CD8-positive, alpha-beta memory T cell (primary cell): ENCODE measurements around the gene RARG. TPM values are rescaled to one million over a fixed set of nuclear protein-coding genes. Genes with fewer than 3 reads are reported as not detected.

ENCODE experiments used
- CTCF ChIA-PET: fragments of 350-600 bp; sonication (Branson Sonifier 250); formaldehyde crosslinking; loops from one replicate; lab custom pipeline; 2021; ENCODE audit warnings: antibody characterized with exemption; lab: Charles Lee
- POLR2A ChIA-PET: fragments of 350-600 bp; sonication (Branson Sonifier 250); formaldehyde crosslinking; loops from one replicate; lab custom pipeline; 2021; ENCODE audit warnings: antibody characterized with exemption; lab: Charles Lee
- DNase-seq, 5 donors: peaks; one replicate each; pipeline versions ENCODE4 v3.0.0 to v3.0.0-alpha.2; 2020 to 2022; ENCODE audit warnings: mixed read lengths in 1 of 5
- H3K27ac ChIP-seq: one replicate; pipeline ENCODE4 v1.7.0; 2013; ENCODE audit warnings: low read depth, mild to moderate bottlenecking, low read length, moderate library complexity
- H3K27me3 ChIP-seq: 2 replicates; pipeline ENCODE4 v1.7.0; 2013; ENCODE audit warnings: low read length, mild to moderate bottlenecking; ENCODE audit not compliant: insufficient read depth, poor library complexity, severe bottlenecking
- H3K36me3 ChIP-seq: 2 replicates; pipeline ENCODE4 v1.7.0; 2013; ENCODE audit warnings: mild to moderate bottlenecking, low read length, moderate library complexity; ENCODE audit not compliant: insufficient read depth
- H3K4me1 ChIP-seq: 2 replicates; pipeline ENCODE4 v1.7.0; 2013; ENCODE audit warnings: mild to moderate bottlenecking, low read length, moderate library complexity; ENCODE audit not compliant: insufficient read depth
- H3K4me3 ChIP-seq: 2 replicates; pipeline ENCODE4 v1.7.0; 2013; ENCODE audit warnings: mild to moderate bottlenecking, low read length
- H3K9me3 ChIP-seq: 2 replicates; pipeline ENCODE4 v1.7.0; 2013; ENCODE audit warnings: mild to moderate bottlenecking, low read length
- H3K27ac Mint-ChIP-seq, 8 donors: one replicate each; pipeline ENCODE4 v1.8.0; 2020 to 2021; ENCODE audit warnings: mixed read lengths in 8 of 8, mild to moderate bottlenecking in 6 of 8, inconsistent platforms in 3 of 8, moderate library complexity in 3 of 8
- H3K27me3 Mint-ChIP-seq, 2 donors: one replicate each; pipeline ENCODE4 v1.8.0; 2020 to 2021; ENCODE audit warnings: mixed read lengths in 2 of 2, mild to moderate bottlenecking in 1 of 2, moderate library complexity in 1 of 2
- H3K36me3 Mint-ChIP-seq, 3 donors: one replicate each; pipeline ENCODE4 v1.8.0; 2020 to 2021; ENCODE audit warnings: mixed read lengths in 3 of 3, inconsistent platforms in 1 of 3, mild to moderate bottlenecking in 1 of 3
- H3K4me1 Mint-ChIP-seq, 3 donors: one replicate each; pipeline ENCODE4 v1.8.0; 2020 to 2021; ENCODE audit warnings: mixed read lengths in 3 of 3, inconsistent platforms in 1 of 3, mild to moderate bottlenecking in 1 of 3
- H3K4me3 Mint-ChIP-seq, 7 donors: one replicate each; pipeline ENCODE4 v1.8.0; 2020 to 2021; ENCODE audit warnings: mixed read lengths in 7 of 7, mild to moderate bottlenecking in 6 of 7, moderate library complexity in 4 of 7, inconsistent platforms in 2 of 7
- H3K9me3 Mint-ChIP-seq, 5 donors: one replicate each; pipeline ENCODE4 v1.8.0; 2020 to 2022; ENCODE audit warnings: mixed read lengths in 5 of 5, mild to moderate bottlenecking in 3 of 5, moderate library complexity in 2 of 5, inconsistent platforms in 1 of 5
- polyA plus RNA-seq: library from polyadenylated mRNA; unstranded; fragments of 300-500 nt; fragmentation: Illumina TruSeq; gene quantifications from one replicate; pipeline ENCODE4 v1.2.3, GENCODE V29; 2021
- total RNA-seq, 2 experiments: library from RNA; stranded (reverse); gene quantifications; one replicate each; pipeline ENCODE4 v1.2.3, GENCODE V29; 2021

Gene RARG
- total and polyA plus RNA-seq, 3 experiments from 2014 or later: 15.4 to 68.4 (median 67.0) TPM

DNA sequence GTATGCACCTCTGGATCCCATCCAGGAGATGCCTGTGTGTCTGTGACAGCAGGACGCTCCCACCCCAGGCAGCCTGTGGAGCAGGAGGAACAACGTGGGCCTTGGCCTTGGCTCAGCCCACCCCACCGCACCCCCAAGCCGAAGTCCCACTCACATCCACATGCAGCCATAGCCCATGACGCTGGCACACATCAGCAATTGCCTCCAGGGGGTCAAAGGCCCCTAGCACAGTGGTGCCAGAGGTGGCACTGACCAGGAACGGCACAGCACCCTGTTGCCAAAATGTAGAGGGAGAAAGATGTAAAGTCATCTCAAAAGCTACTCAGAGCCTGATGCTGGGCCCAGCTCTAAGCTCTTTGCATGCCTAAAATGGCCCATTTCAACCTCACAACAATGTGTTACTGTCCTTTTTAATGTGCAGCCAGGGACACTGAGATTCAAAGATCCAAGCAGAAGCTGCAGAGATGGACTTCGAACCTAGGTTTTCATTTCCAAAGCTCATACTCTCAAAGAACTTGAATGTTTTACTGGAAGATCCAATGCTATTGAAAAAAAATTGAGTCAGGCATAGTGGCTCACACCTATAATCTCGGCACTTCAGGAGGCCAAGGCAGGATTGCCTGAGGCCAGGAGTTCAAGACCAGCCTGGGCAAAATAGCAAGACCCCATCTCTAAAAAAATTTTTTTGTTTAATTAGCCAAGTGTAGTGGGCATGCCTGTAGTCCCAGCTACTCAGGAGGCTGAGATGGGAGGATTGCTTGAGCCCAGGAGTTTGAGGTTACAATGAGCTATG is 70.7 kb downstream of the RARG start:
- no peaks in the 10 kb centered on the region for H3K27me3 ChIP-seq
- H3K4me1 ChIP-seq: peaks cover 8% of the 10 kb centered on the region
- Mint-ChIP-seq H3K27me3 (no peaks in the 10 kb centered on the region), H3K9me3 (no peaks in the 10 kb centered on the region), H3K4me1 (peaks cover 6 to 8% (median 6%) of the 10 kb centered on the region in 3 donors), H3K27ac (no peak overlapping the region), H3K4me3 (no peak overlapping the region), H3K36me3 (no peaks in the 10 kb centered on the region)
- no peaks in the 10 kb centered on the region for H3K9me3 ChIP-seq
- ChIA-PET POLR2A (no interaction called here), CTCF (interaction anchor here (1.2 to 4.7 kb wide), 15 partner anchors 20 to 163 kb away, joined by 4 to 50 read pairs (median 18); partner anchors contain the start of genes AAAS, CSAD, ESPL1 and ZNF740)
- H3K4me3 ChIP-seq: no peak overlapping the region
- DNase-seq: no peak
- H3K36me3 ChIP-seq: no peaks in the 10 kb centered on the region
- no peak overlapping the region for H3K27ac ChIP-seq

DNA sequence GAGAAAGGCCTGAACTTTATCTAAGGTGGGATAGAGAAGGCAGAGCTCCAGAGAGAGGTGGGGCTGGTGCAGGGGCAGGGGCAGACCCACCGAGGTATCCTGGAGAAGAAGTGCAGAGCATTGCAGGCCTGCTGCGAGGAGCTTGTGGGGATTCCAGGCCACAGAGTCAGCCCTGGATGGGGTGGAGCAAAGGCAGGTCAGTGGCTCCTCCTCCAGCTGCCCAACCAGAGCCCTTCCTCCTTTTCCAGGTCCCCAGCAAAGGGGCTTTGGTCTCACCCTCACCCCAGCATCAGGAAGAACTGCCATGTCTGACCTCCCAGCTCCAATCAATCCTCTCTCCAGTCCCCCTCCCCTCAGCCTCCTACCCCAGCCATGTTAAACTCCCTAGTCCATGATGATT is 71.3 kb downstream of the RARG start:
- Histone ChIP-seq H3K27ac (no peak overlapping the region), H3K27me3 (no peaks in the 10 kb centered on the region), H3K36me3 (no peaks in the 10 kb centered on the region), H3K4me3 (no peak overlapping the region), H3K9me3 (no peaks in the 10 kb centered on the region), H3K4me1 (peaks cover 8% of the 10 kb centered on the region)
- Mint-ChIP-seq H3K27me3 (no peaks in the 10 kb centered on the region), H3K27ac (no peak overlapping the region), H3K36me3 (no peaks in the 10 kb centered on the region), H3K4me3 (no peak overlapping the region), H3K9me3 (no peaks in the 10 kb centered on the region), H3K4me1 (peaks cover 6 to 8% (median 6%) of the 10 kb centered on the region in 3 donors)
- POLR2A ChIA-PET: no interaction called here
- CTCF ChIA-PET: interaction anchor here (1.0 to 4.7 kb wide), 23 partner anchors 8 to 163 kb away, joined by 3 to 50 read pairs (median 7); partner anchors contain the start of genes AAAS, CSAD, ESPL1 and IGFBP6
- no peak for DNase-seq

Other genes starting within 250 kb of the RARG start
- 100 to 1,000 TPM; 644 to 660 TPM for gene EIF4B, start 225.8 kb downstream of the RARG start, total RNA-seq
- gene EIF4B, start 225.8 kb downstream of the RARG start, polyA plus RNA-seq: 114 TPM
- 1 to 10 TPM; 2.1 to 5.6 TPM for gene TNS2, start 182.1 kb downstream of the RARG start, total RNA-seq
- gene TNS2, start 182.1 kb downstream of the RARG start, polyA plus RNA-seq: 0.35 TPM
- gene SPRYD3, start 152.8 kb downstream of the RARG start, total RNA-seq: 10 to 100 TPM; 40.1 to 43.3 TPM
- 63.0 TPM for gene SPRYD3, start 152.8 kb downstream of the RARG start, polyA plus RNA-seq
- gene IGFBP6, start 134.5 kb downstream of the RARG start, total RNA-seq: 1 to 10 TPM; 1.5 to 1.6 TPM
- 8.9 TPM for gene IGFBP6, start 134.5 kb downstream of the RARG start, polyA plus RNA-seq
- gene SOAT2, start 128.7 kb downstream of the RARG start, total RNA-seq: under 1 TPM; 0.48 to 1.00 TPM
- 0.76 TPM for gene SOAT2, start 128.7 kb downstream of the RARG start, polyA plus RNA-seq
- gene ZNF740, start 51.5 kb downstream of the RARG start, total RNA-seq: 10 to 100 TPM; 50.4 to 52.0 TPM
- 3.3 TPM for gene ZNF740, start 51.5 kb downstream of the RARG start, polyA plus RNA-seq
- gene CSAD, start 51.3 kb downstream of the RARG start, total RNA-seq: 10 to 100 TPM; 15.8 to 18.7 TPM
- 0.70 TPM for gene CSAD, start 51.3 kb downstream of the RARG start, polyA plus RNA-seq
- 100 to 1,000 TPM; 339 TPM for gene ITGB7, start 25.0 kb downstream of the RARG start, total RNA-seq
- gene ITGB7, start 25.0 kb downstream of the RARG start, polyA plus RNA-seq: 292 TPM
- 10 to 100 TPM; 58.4 to 63.4 TPM for gene ESPL1, start 36.1 kb upstream of the RARG start, total RNA-seq
- not detected for gene ESPL1, start 36.1 kb upstream of the RARG start, polyA plus RNA-seq
- gene PFDN5, start 63.3 kb upstream of the RARG start, total RNA-seq: 100 to 1,000 TPM; 380 to 385 TPM
- 1,325 TPM for gene PFDN5, start 63.3 kb upstream of the RARG start, polyA plus RNA-seq
- gene MYG1, start 67.5 kb upstream of the RARG start, total RNA-seq: 10 to 100 TPM; 81.1 to 82.5 TPM
- gene MYG1, start 67.5 kb upstream of the RARG start, polyA plus RNA-seq: 67.9 TPM
- 10 to 100 TPM; 77.9 to 79.7 TPM for gene AAAS, start 89.4 kb upstream of the RARG start, total RNA-seq
- gene AAAS, start 89.4 kb upstream of the RARG start, polyA plus RNA-seq: 38.9 TPM
- not detected for gene SP7, start 104.1 kb upstream of the RARG start, total RNA-seq
- gene SP7, start 104.1 kb upstream of the RARG start, polyA plus RNA-seq: not detected
- gene SP1, start 148.0 kb upstream of the RARG start, total RNA-seq: 10 to 100 TPM; 61.1 to 63.3 TPM
- 6.6 TPM for gene SP1, start 148.0 kb upstream of the RARG start, polyA plus RNA-seq
- gene AMHR2, start 191.6 kb upstream of the RARG start, total RNA-seq: not detected
- gene AMHR2, start 191.6 kb upstream of the RARG start, polyA plus RNA-seq: not detected
- gene PRR13, start 209.5 kb upstream of the RARG start, total RNA-seq: 100 to 1,000 TPM; 234 to 236 TPM
- 602 TPM for gene PRR13, start 209.5 kb upstream of the RARG start, polyA plus RNA-seq
- 1,000 to 10,000 TPM in 1 of 2 experiments, 100 to 1,000 TPM in 1; 995 to 1,025 TPM for gene PCBP2, start 219.9 kb upstream of the RARG start, total RNA-seq
- 104 TPM for gene PCBP2, start 219.9 kb upstream of the RARG start, polyA plus RNA-seq